A549 (cell line): ENCODE data around the gene CAB39. TPM values are rescaled to one million over a fixed set of nuclear protein-coding genes. Genes with fewer than 3 reads are reported as not detected.

Experiments used
- ATAC-seq, 2 experiments: fragments of 200-7000 bp in 1 of 2; fragments of >200 bp in 1 of 2; cut with Nextera tagmentation in 1 of 2; cut with Tn5 transposase in 1 of 2; 3 replicates each; pipeline versions ENCODE4 v1.8.0 to v1.9.1; 2018 to 2020; ENCODE audit warnings: mild to moderate bottlenecking in 1 of 2, moderate library complexity in 1 of 2
- CTCF ChIA-PET: fragments of 300-600 bp; sonication (Branson Sonifier 250); formaldehyde crosslinking; extraction: SDS; loops from one replicate; lab custom pipeline; 2021; ENCODE audit warnings: antibody characterized with exemption, inconsistent platforms; lab: Yijun Ruan, JAX
- POLR2A ChIA-PET: fragments of 350-600 bp; formaldehyde crosslinking; extraction: SDS; loops from one replicate; lab custom pipeline; 2021; ENCODE audit warnings: antibody characterized with exemption, inconsistent platforms; lab: Yijun Ruan, JAX
- DNase-seq, 2 experiments: peaks; one replicate each; pipeline versions ENCODE4 v3.0.0 to v3.0.0-alpha.2; 2011 to 2016; ENCODE audit warnings: low read depth in 1 of 2, low spot score in 1 of 2
- FAIRE-seq: peaks from 2 replicates; lab custom pipeline; 2011; peaks lifted over from hg19 to GRCh38; lab: Jason Lieb, UNC
- H3K27ac ChIP-seq, 2 experiments: fragments of >200 bp; sonication (Bioruptor Twin); formaldehyde crosslinking; 3 replicates each; pipeline ENCODE4 v1.5.1; 2016 to 2017
- H3K4me1 ChIP-seq: fragments of >200 bp; sonication (Bioruptor Twin); formaldehyde crosslinking; 3 replicates; pipeline ENCODE4 v1.6.1; 2016
- H3K4me2 ChIP-seq: fragments of >200 bp; sonication (Bioruptor Twin); formaldehyde crosslinking; 3 replicates; pipeline ENCODE4 v1.6.1; 2016
- H3K4me3 ChIP-seq: fragments of >200 bp; sonication (Bioruptor Twin); formaldehyde crosslinking; 3 replicates; pipeline ENCODE4 v1.5.1; 2016
- H3K9me3 ChIP-seq: fragments of >200 bp; sonication (Bioruptor Twin); formaldehyde crosslinking; 3 replicates; pipeline ENCODE4 v1.6.1; 2016
- CBX2 ChIP-seq: fragments of 200-600 bp; sonication (generic); IDR thresholded peaks from 2 replicates; pipeline ENCODE4 v1.6.1; 2016; ENCODE audit warnings: low read depth, mild to moderate bottlenecking, borderline replicate concordance
- CBX8 ChIP-seq: fragments of 200-600 bp; sonication (generic); IDR thresholded peaks from 2 replicates; pipeline ENCODE4 v1.6.1; 2016
- CHD4 ChIP-seq: fragments of 200-600 bp; sonication (generic); IDR thresholded peaks from 2 replicates; pipeline ENCODE4 v1.6.1; 2016; ENCODE audit warnings: antibody characterized with exemption, mild to moderate bottlenecking, borderline replicate concordance
- CTCF ChIP-seq: fragments of >200 bp; sonication (Bioruptor Twin); formaldehyde crosslinking; IDR thresholded peaks from 3 replicates; pipeline ENCODE4 v1.5.1; 2016
- ELK1 ChIP-seq: fragments of 150-350 bp; IDR thresholded peaks from 2 replicates; pipeline ENCODE4 v1.6.1; 2014; ENCODE audit warnings: low read depth, mild to moderate bottlenecking, low read length
- HEYL ChIP-seq: fragments of 250-450 bp; sonication (Bioruptor Pico); IDR thresholded peaks from 2 replicates; pipeline ENCODE4 v1.8.0; 2021; ENCODE audit warnings: mild to moderate bottlenecking, moderate library complexity
- HMGXB4 ChIP-seq: fragments of 250-450 bp; sonication (Bioruptor Pico); IDR thresholded peaks from 2 replicates; pipeline ENCODE4 v1.5.0; 2021; ENCODE audit warnings: mild to moderate bottlenecking, moderate library complexity, borderline replicate concordance
- KDM1A ChIP-seq: fragments of 200-600 bp; sonication (generic); IDR thresholded peaks from 2 replicates; pipeline ENCODE4 v1.6.1; 2016; ENCODE audit warnings: low read depth, mild to moderate bottlenecking
- NPAS2 ChIP-seq: fragments of 250-450 bp; sonication (Bioruptor Pico); IDR thresholded peaks from 2 replicates; pipeline ENCODE4 v1.8.0; 2022; ENCODE audit warnings: mild to moderate bottlenecking, moderate library complexity, borderline replicate concordance
- POLR2A ChIP-seq: IDR thresholded peaks from 2 replicates; pipeline ENCODE4 v1.6.1; 2012; ENCODE audit warnings: mild to moderate bottlenecking, low read length
- RNF2 ChIP-seq: fragments of 200-600 bp; sonication (generic); IDR thresholded peaks from 2 replicates; pipeline ENCODE4 v1.6.1; 2016; ENCODE audit warnings: low read depth, mild to moderate bottlenecking, antibody characterized with exemption, moderate library complexity, borderline replicate concordance
- TFCP2L1 ChIP-seq: fragments of 250-450 bp; sonication (Bioruptor Pico); IDR thresholded peaks from 2 replicates; pipeline ENCODE4 v1.5.0; 2021; ENCODE audit warnings: mild to moderate bottlenecking
- ZNF302 ChIP-seq: fragments of 250-450 bp; sonication (Bioruptor Pico); IDR thresholded peaks from 2 replicates; pipeline ENCODE4 v1.9.0; 2021; ENCODE audit warnings: inconsistent platforms, mild to moderate bottlenecking, moderate library complexity
- WGBS: methylation state at CpG from one replicate; pipeline ENCODE4 v1.1.6; 2017; ENCODE audit errors: missing lambda C conversion rate; 5-methylcytosine and 5-hydroxymethylcytosine counted together
- polyA plus RNA-seq, 4 experiments: library from polyadenylated mRNA; depleted of rRNA in 3 of 4; stranded (reverse); fragments of >200 nt; fragmentation: RNase III in 1 of 4; extraction: RNeasy Plus Mini Kit Qiagen cat#74134 plus additional on column Dnase treatment in 1 of 4; gene quantifications; 2 replicates in 3 of 4; 3 replicates in 1 of 4; pipeline ENCODE4 v1.2.3, GENCODE V29; 2011 to 2017

The CAB39 gene
- polyA plus RNA-seq, 2 of the 4 experiments (the other 2 are of a cell fraction) = 28.4 to 54.2 TPM

- ChIA-PET POLR2A (interaction anchor here (1.1 kb wide), 1 partner anchor 80 kb away, joined by 4 read pairs; no protein-coding TSS in a partner anchor), CTCF (interaction anchor here (1.1 to 2.3 kb wide), 3 partner anchors 15 to 32 kb away, joined by 3 to 7 read pairs (median 4); no protein-coding TSS in a partner anchor)
- DNase-seq = no peak
- Histone ChIP-seq H3K4me2 (peak overlapping the region; percentile 52), H3K9me3 (peaks cover 17% of the 10 kb centered on the region; the same call in 2 of the 3 replicates), H3K4me1 (peaks cover 15% of the 10 kb centered on the region), H3K4me3 (no peak overlapping the region), H3K27ac (peak overlapping the region; percentile 5 to 82; a peak in 4 of 6 replicates)
- FAIRE-seq = no peak
- no peak for ATAC-seq
- WGBS = 85% methylated on average over 7 of the region's 7 CpGs
- TF ChIP-seq TFCP2L1 (CRISPR knock-in tag) = no peak
- TF ChIP-seq HEYL (CRISPR knock-in tag) = no peak
Observed at GRCh38 chr2:230794497-230794896, 81.9 kb downstream of the CAB39 start.

GRCh38 chr2:230795856-230796255, 83.2 kb downstream of the CAB39 start:
- peaks cover 15% of the 10 kb centered on the region for H3K4me1 ChIP-seq
- peaks cover 12% of the 10 kb centered on the region; the same call in 2 of the 3 replicates for H3K9me3 ChIP-seq
- CTCF ChIA-PET = interaction anchor here (0.7 to 1.5 kb wide), 3 partner anchors 14 to 1728 kb away, joined by 3 to 8 read pairs (median 4); partner anchors contain the start of gene CAB39
- no peak overlapping the region for H3K4me2 ChIP-seq
- no peak overlapping the region for H3K4me3 ChIP-seq
- no peak for DNase-seq
- no peak overlapping the region for H3K27ac ChIP-seq
- WGBS = 95% methylated on average over 4 of the region's 4 CpGs
- POLR2A ChIA-PET = no interaction called here
- FAIRE-seq = no peak
- ATAC-seq = no peak
- TF ChIP-seq NPAS2 = no peak

GRCh38 chr2:230796280-230796862, 83.7 kb downstream of the CAB39 start:
- Histone ChIP-seq H3K4me3 (no peak overlapping the region), H3K27ac (no peak overlapping the region), H3K4me2 (no peak overlapping the region), H3K4me1 (peaks cover 15% of the 10 kb centered on the region), H3K9me3 (peaks cover 12% of the 10 kb centered on the region; the same call in 2 of the 3 replicates)
- CTCF ChIA-PET = interaction anchor here (0.7 to 1.5 kb wide), 4 partner anchors 9 to 1727 kb away, joined by 3 to 8 read pairs (median 4); partner anchors contain the start of gene CAB39
- ATAC-seq (no peak), FAIRE-seq (no peak), DNase-seq (no peak)
- POLR2A ChIA-PET = no interaction called here
- TF ChIP-seq RNF2 = no peak
- no peak for TF ChIP-seq CTCF
- no peak for TF ChIP-seq ZNF302 (CRISPR knock-in tag)
- TF ChIP-seq HEYL (CRISPR knock-in tag) = no peak
- no peak for TF ChIP-seq KDM1A
- TF ChIP-seq CHD4 = no peak
- TF ChIP-seq POLR2A = no peak
- no peak for TF ChIP-seq CBX8
- TF ChIP-seq ELK1 = no peak
- TF ChIP-seq CBX2 = no peak
- no peak for TF ChIP-seq HMGXB4 (CRISPR knock-in tag)
- WGBS = 75% methylated on average over 4 of the region's 4 CpGs
